Activated CD4-positive, alpha-beta T cell treated with anti-CD3 and anti-CD28 coated beads for 48 hours (primary cell): ENCODE results near the gene FOXO6.

ENCODE experiments used
- DNase-seq: peaks from one replicate; pipeline ENCODE4 v3.0.0-alpha.2; 2020

FOXO6 gene

GRCh38 chr1:41360786-41361494, at the start of gene FOXO6:
Gene FOXO6 (plus strand): TSS chr1:41361434.
- peak; percentile 94 for DNase-seq

GRCh38 chr1:41312991-41313645, 48.1 kb upstream of the FOXO6 start:
- DNase-seq = no peak

- peak; percentile 21 for DNase-seq
These were observed 47.5 kb upstream of the FOXO6 start for GRCh38 chr1:41313661-41314131.

GRCh38 chr1:41314376-41315145, 46.7 kb upstream of the FOXO6 start:
- no peak for DNase-seq

DNA sequence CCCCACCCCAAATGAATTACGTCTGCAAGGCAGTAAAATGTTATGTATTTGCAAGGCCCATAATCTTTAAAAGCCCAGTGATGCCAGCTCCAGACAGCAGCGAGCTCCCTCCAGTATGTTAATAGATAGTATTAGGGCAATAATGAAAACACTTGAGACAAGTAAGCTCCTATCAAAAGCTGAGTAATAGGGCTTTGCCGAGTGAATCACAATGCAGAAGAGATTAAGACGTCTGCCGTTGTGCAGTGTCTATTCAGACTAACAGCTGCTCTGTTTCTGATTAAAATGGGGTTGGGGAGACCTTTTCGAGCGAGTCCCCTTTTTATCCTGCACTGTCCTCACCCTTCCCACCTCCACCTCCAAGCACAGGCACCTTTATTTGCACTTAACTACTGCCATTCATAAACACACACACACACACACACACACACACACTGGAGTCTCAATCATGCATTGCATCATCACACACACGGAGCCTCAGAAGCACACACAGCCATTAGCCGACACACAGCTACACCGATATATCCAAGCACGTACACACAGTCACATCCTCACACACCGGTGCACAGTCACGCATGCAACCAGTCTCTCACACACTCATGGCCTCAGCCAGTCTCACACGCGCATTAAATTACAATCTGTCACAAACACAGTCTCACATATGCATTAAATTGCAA, 46.0 kb upstream of the FOXO6 start:
- no peak for DNase-seq

DNA sequence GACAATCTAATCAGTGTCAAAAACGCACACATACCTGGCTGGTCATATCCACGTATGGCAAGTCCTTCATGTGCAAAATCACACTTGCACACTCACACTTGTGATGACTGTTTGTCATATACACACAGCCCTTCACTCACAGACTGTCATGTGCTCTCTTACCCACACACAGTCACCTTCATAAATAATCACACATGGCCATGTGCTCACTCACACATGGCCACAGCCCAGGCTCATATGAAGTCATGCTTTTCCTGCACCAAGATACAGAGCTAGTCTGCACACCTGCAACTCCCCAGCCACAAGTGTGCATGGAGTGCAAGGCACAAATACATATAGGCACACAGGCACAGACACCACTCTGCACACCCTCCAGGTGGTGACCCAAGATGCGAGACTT, 45.4 kb upstream of the FOXO6 start:
- no peak for DNase-seq

DNA sequence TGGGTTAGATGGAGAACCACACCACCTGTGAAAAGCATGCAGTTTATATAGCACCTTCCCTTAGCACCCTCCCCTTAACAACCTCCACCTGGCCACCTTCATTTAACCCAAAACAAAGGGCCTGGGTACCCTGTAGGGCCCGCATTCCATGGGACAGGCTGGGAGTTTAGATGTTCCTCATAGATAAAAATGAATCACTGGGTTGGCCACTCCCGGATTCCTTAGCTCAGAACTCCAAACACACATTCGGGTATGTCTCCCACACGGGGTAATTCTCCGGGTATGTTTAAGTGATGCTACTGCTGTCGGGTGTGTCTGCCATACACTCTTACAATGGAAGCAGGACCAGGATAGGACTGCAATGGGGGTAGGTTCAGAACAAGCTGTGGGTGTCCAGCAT, 43.9 kb upstream of the FOXO6 start:
- no peak for DNase-seq

GRCh38 chr1:41318135-41318534, 43.1 kb upstream of the FOXO6 start:
- DNase-seq = no peak

- no peak for DNase-seq
These were observed 42.0 kb upstream of the FOXO6 start for GRCh38 chr1:41319106-41319755.

- no peak for DNase-seq
These were observed 41.2 kb upstream of the FOXO6 start for GRCh38 chr1:41319807-41320711.

DNA sequence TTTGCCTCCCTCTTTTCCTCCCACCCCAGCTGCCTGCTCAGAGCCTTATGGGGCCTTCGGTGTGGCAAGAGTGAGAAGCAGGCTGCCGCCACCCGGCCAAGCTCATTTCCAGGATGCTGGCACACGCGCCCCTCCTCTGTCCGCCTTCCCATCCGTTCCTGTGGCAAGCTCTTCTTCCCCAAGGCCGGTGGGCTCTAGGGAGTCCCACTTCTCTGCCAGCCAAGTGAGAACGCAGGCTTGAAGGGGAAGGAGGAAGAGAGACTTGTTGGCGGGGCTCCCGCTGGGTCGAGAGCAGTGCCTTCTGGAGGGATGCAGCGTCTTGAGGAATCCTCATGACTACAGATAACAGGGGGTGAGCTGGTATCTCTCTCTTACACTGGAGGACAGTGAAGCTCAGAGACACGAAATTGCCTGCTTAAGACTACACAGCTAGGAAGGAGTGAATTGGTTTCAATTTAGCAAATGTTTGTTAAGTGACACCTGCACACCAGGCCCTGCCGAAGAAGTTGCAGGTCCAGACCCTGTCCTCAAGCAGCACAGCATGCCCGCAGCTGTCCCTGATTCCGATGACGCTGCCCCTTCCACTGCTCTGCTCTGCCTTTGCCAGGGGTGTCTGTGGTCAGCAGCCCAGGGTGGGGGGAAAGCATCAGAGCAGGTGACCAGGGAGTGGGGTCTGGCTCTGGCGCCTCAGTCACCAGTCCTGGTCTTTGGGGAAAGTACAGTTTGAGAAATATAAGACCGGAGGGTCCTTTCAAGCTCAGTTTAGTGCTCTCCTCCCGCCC, 40.1 kb upstream of the FOXO6 start:
- no peak for DNase-seq

DNA sequence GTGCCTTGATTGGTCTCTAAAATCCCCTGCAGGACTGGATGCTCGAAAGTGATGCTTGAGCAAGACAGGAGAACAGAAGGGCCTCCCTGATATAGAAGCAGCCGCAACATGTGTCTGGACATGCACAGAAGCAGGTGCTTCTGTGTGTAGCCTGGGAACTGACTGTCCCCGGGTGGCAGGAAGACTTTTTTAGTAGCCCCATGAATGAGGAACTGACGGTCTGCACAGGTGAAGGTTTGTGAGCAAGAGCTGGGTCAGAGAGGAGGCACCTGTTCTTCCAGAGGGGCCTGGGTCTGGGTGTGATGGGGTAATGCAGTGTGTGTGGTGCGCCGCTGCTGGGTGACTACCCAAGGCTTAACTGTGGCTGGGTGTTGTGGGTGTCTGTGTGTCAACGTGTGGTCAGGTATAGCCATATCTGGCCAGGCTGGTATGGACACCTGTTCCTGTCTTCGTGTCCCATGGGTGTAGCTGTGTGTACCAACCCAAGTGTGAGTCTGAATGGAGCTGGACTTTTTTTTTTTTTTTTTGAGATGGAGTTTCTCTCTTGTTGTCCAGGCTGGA, 39.1 kb upstream of the FOXO6 start:
- no peak for DNase-seq

DNA sequence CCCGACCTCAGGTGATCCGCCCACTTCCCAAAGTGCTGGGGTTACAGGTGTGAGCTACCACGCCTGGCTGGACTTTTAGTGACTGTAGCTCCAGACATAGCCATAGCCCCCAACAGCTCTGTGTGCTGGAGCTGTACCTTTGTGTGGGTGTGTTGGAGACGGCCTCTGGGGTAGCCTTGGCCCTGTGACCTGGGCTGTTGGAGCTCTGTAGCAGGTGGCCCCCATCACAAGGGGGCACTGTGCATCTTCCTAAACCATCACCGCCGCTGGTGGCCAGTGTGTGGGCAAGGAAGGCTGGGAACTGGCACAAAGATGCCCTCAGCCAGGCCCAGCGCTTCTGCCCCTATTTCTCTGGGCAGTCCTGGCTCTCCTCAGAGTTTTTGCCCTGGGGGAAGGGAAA, 38.4 kb upstream of the FOXO6 start:
- peak; percentile 47 for DNase-seq

GRCh38 chr1:41323243-41323642, 38.0 kb upstream of the FOXO6 start:
- DNase-seq = no peak

DNA sequence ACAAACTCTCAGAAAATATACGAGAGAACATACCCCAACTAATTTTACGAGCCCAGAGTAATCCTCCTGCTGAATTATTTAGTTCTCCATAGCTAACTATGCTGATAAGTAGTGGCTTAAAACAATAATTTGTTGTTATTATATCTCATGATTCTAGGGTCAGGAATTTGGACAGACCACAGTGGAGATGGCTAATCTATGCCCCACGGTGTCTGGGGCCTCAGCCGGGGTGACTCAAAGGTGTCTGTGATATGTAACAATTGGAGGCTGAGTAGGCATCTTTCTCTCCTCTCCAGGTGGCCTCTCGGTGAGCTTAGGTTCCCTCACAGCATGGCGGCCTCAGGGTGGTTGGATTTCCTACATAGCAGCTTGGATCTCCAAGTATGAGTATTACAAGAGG, 35.4 kb upstream of the FOXO6 start:
- DNase-seq = no peak

GRCh38 chr1:41327383-41327999, 33.7 kb upstream of the FOXO6 start:
- no peak for DNase-seq

DNA sequence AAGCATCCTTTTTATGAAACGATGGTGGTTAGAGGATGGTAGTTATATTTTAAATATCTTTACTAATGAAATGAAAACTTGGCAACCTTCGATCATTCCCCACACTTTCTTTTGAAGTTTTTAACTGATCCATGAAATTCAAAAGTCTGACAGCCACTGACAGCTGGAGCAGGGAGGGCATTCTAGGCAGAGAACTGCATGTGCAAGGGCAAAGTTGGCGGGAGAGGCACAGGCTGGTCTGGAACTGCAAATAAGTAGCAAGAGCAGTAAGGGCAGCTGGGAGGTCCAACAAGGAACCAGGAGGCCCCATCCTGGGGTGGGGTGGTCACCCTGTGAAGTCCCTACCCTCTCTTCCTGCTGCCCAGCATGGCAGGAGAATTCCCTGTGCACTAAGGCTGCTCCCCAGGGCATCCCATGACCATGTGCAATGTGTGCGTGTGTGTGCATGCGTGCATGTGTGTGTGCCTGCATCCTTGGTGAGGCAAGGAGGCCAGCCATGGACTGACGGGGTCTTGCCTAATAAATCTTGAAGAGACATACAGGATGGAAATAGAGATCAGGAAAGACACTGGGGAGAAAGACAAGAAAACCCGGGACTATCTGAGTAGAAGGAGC, 33.1 kb upstream of the FOXO6 start:
- DNase-seq = no peak

GRCh38 chr1:41328780-41329640, 32.2 kb upstream of the FOXO6 start:
- DNase-seq = no peak
